GM23338 (cell line): ENCODE results near the gene RBM17. TPM values are rescaled to one million over a fixed set of nuclear protein-coding genes. Genes with fewer than 3 reads are reported as not detected.

ENCODE experiments used
- ATAC-seq: fragments of 200-7000 bp; cut with Tn5 transposase; 3 replicates; pipeline ENCODE4 v1.9.1; 2020
- DNase-seq: peaks from one replicate; pipeline ENCODE4 v3.0.0-alpha.2; 2015; ENCODE audit warnings: low spot score
- H2AFZ ChIP-seq: fragments of 200-600 bp; sonication (generic); 2 replicates; pipeline ENCODE4 v1.8.0; 2016; ENCODE audit warnings: antibody characterized with exemption, mild to moderate bottlenecking, moderate library complexity
- H3F3A ChIP-seq: fragments of 200-600 bp; sonication (generic); replicated peaks from 2 replicates; pipeline ENCODE4 v1.8.0; 2017; ENCODE audit warnings: antibody characterized with exemption, mixed run types, low read depth
- H3K27ac ChIP-seq: fragments of 200-600 bp; sonication (generic); 2 replicates; pipeline ENCODE4 v1.6.1; 2016; ENCODE audit warnings: low read depth
- H3K27me3 ChIP-seq: fragments of 200-600 bp; sonication (generic); 2 replicates; pipeline ENCODE4 v1.8.0; 2016; ENCODE audit warnings: mild to moderate bottlenecking, mixed run types, moderate library complexity; ENCODE audit not compliant: insufficient read depth
- H3K36me3 ChIP-seq: fragments of 200-600 bp; sonication (generic); 2 replicates; pipeline ENCODE4 v1.8.0; 2016; ENCODE audit warnings: mild to moderate bottlenecking; ENCODE audit not compliant: insufficient read depth
- H3K4me1 ChIP-seq: fragments of 200-600 bp; sonication (generic); 2 replicates; pipeline ENCODE4 v1.8.0; 2016; ENCODE audit warnings: mild to moderate bottlenecking, moderate library complexity; ENCODE audit not compliant: insufficient read depth
- H3K4me2 ChIP-seq: fragments of 200-600 bp; sonication (generic); 2 replicates; pipeline ENCODE4 v1.7.1; 2017; ENCODE audit warnings: mixed run types
- H3K4me3 ChIP-seq: fragments of 200-600 bp; sonication (generic); 2 replicates; pipeline ENCODE4 v1.6.1; 2016; ENCODE audit warnings: mixed run types
- H3K79me2 ChIP-seq: fragments of 200-600 bp; sonication (generic); replicated peaks from 2 replicates; pipeline ENCODE4 v1.8.0; 2017; ENCODE audit warnings: mild to moderate bottlenecking; ENCODE audit not compliant: insufficient read depth
- H3K9me2 ChIP-seq: fragments of 200-600 bp; sonication (generic); 2 replicates; pipeline ENCODE4 v1.8.0; 2017; ENCODE audit not compliant: insufficient read depth
- H4K20me1 ChIP-seq: fragments of 200-600 bp; sonication (generic); replicated peaks from 2 replicates; pipeline ENCODE4 v1.8.0; 2017; ENCODE audit warnings: mild to moderate bottlenecking; ENCODE audit not compliant: insufficient read depth
- H3K27ac Mint-ChIP-seq: 2 replicates; pipeline ENCODE4 v1.8.0; 2020; ENCODE audit warnings: inconsistent platforms, mild to moderate bottlenecking, moderate library complexity, mixed read lengths
- H3K27me3 Mint-ChIP-seq: 3 replicates; pipeline ENCODE4 v1.8.0; 2022; ENCODE audit warnings: low read depth, mild to moderate bottlenecking, moderate library complexity, mixed read lengths, inconsistent platforms; ENCODE audit not compliant: insufficient read depth, poor library complexity
- H3K36me3 Mint-ChIP-seq: 3 replicates; pipeline ENCODE4 v1.8.0; 2021; ENCODE audit warnings: low read depth, mild to moderate bottlenecking, inconsistent platforms, moderate library complexity, mixed read lengths
- H3K4me1 Mint-ChIP-seq: 3 replicates; pipeline ENCODE4 v1.8.0; 2020; ENCODE audit warnings: mild to moderate bottlenecking, inconsistent platforms, mixed read lengths
- H3K4me3 Mint-ChIP-seq: 3 replicates; pipeline ENCODE4 v1.8.0; 2021; ENCODE audit warnings: moderate library complexity, mild to moderate bottlenecking, inconsistent platforms, mixed read lengths
- H3K9me3 Mint-ChIP-seq: 3 replicates; pipeline ENCODE4 v1.8.0; 2020; ENCODE audit warnings: moderate library complexity, mild to moderate bottlenecking, inconsistent platforms, mixed read lengths
- CREB1 ChIP-seq: fragments of 250-450 bp; sonication (Bioruptor Pico); IDR thresholded peaks from 2 replicates; pipeline ENCODE4 v1.5.0; 2020; ENCODE audit warnings: low read depth, mild to moderate bottlenecking, moderate library complexity
- CTCF ChIP-seq, 2 experiments: fragments of 200-600 bp in 1 of 2; sonication (generic) in 1 of 2; conservative IDR thresholded peaks; 2 replicates each; pipeline versions ENCODE4 v1.5.1 to v1.6.1; 2016 to 2017; ENCODE audit warnings: antibody characterized with exemption in 2 of 2, low read depth in 2 of 2, mild to moderate bottlenecking in 2 of 2, moderate library complexity in 1 of 2
- EZH2 ChIP-seq: fragments of 200-600 bp; sonication (generic); IDR thresholded peaks from one replicate; pipeline ENCODE4 v1.8.0; 2017; ENCODE audit warnings: antibody characterized with exemption, mild to moderate bottlenecking, low read depth; ENCODE audit not compliant: unreplicated experiment
- EZH2phosphoT487 ChIP-seq: fragments of 200-600 bp; sonication (generic); IDR thresholded peaks from one replicate; pipeline ENCODE4 v1.8.1; 2018; ENCODE audit warnings: antibody characterized with exemption; ENCODE audit not compliant: unreplicated experiment
- JUNB ChIP-seq: IDR thresholded peaks from one replicate; pipeline ENCODE4 v1.6.1; 2016; ENCODE audit warnings: antibody characterized with exemption; ENCODE audit not compliant: unreplicated experiment
- NANOG ChIP-seq: IDR thresholded peaks from 2 replicates; pipeline ENCODE4 v1.6.1; 2016; ENCODE audit warnings: antibody characterized with exemption, borderline replicate concordance
- POLR2AphosphoS5 ChIP-seq: IDR thresholded peaks from 2 replicates; pipeline ENCODE4 v1.6.1; 2016; ENCODE audit warnings: antibody characterized with exemption, low read depth
- STAT1 ChIP-seq: IDR thresholded peaks from one replicate; pipeline ENCODE4 v1.6.1; 2016; ENCODE audit warnings: antibody characterized with exemption; ENCODE audit not compliant: unreplicated experiment
- ZNF114 ChIP-seq: fragments of 250-450 bp; sonication (Bioruptor Pico); IDR thresholded peaks from 2 replicates; pipeline ENCODE4 v1.5.0; 2020; ENCODE audit warnings: mild to moderate bottlenecking, moderate library complexity
- ZNF331 ChIP-seq: fragments of 250-450 bp; sonication (Bioruptor Pico); IDR thresholded peaks from 2 replicates; pipeline ENCODE4 v1.5.0; 2020; ENCODE audit warnings: low read depth, mild to moderate bottlenecking, moderate library complexity
- polyA plus RNA-seq: library from polyadenylated mRNA; unstranded; fragments of >200 nt; fragmentation: Nextera tagmentation; extraction: Ambion mirVana; gene quantifications from 2 replicates; pipeline ENCODE4 v1.2.1, GENCODE V29; 2016
- total RNA-seq: library from RNA; depleted of rRNA; stranded (reverse); fragments of >200 nt; shearing (Covaris generic); gene quantifications from 2 replicates; pipeline ENCODE4 v1.2.3, GENCODE V29; 2014
- TF ChIP-seq, protein P1 (sequence below): IDR thresholded peaks from 2 replicates; pipeline ENCODE4 v1.6.1; 2016; ENCODE audit warnings: antibody characterized with exemption
- TF ChIP-seq, protein P2 (sequence below): IDR thresholded peaks from one replicate; pipeline ENCODE4 v1.6.1; 2018; ENCODE audit warnings: antibody characterized with exemption; ENCODE audit not compliant: unreplicated experiment

The RBM17 gene
- total and polyA plus RNA-seq, 2 experiments from 2014 or later = 54.7 to 281 TPM

DNA sequence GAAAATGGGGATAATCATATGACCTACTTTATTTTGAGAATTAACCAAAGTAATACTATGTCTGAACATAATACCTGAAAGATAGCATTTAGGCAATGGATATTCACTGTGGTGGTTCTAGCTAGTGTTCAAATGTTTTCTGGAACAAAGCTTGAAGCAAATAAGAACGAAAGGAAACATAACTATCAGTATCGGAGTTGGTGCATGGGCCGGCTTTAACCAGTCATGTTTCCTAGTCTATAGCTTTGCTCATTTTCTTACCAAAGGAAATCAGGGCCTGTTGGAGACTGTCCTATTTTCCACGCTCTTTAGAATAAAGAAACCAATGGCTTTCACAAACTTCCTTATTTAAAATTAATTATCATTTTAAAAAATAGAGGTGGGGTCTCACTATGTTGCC, 35.5 kb upstream of the RBM17 start (continued):
- TF ChIP-seq EZH2 (no peak), EZH2phosphoT487 (no peak), NANOG (no peak), JUNB (no peak), CREB1 (no peak), POLR2AphosphoS5 (no peak)
- TF ChIP-seq, protein P1, sequence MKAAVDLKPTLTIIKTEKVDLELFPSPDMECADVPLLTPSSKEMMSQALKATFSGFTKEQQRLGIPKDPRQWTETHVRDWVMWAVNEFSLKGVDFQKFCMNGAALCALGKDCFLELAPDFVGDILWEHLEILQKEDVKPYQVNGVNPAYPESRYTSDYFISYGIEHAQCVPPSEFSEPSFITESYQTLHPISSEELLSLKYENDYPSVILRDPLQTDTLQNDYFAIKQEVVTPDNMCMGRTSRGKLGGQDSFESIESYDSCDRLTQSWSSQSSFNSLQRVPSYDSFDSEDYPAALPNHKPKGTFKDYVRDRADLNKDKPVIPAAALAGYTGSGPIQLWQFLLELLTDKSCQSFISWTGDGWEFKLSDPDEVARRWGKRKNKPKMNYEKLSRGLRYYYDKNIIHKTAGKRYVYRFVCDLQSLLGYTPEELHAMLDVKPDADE = no peak
- TF ChIP-seq, protein P2, sequence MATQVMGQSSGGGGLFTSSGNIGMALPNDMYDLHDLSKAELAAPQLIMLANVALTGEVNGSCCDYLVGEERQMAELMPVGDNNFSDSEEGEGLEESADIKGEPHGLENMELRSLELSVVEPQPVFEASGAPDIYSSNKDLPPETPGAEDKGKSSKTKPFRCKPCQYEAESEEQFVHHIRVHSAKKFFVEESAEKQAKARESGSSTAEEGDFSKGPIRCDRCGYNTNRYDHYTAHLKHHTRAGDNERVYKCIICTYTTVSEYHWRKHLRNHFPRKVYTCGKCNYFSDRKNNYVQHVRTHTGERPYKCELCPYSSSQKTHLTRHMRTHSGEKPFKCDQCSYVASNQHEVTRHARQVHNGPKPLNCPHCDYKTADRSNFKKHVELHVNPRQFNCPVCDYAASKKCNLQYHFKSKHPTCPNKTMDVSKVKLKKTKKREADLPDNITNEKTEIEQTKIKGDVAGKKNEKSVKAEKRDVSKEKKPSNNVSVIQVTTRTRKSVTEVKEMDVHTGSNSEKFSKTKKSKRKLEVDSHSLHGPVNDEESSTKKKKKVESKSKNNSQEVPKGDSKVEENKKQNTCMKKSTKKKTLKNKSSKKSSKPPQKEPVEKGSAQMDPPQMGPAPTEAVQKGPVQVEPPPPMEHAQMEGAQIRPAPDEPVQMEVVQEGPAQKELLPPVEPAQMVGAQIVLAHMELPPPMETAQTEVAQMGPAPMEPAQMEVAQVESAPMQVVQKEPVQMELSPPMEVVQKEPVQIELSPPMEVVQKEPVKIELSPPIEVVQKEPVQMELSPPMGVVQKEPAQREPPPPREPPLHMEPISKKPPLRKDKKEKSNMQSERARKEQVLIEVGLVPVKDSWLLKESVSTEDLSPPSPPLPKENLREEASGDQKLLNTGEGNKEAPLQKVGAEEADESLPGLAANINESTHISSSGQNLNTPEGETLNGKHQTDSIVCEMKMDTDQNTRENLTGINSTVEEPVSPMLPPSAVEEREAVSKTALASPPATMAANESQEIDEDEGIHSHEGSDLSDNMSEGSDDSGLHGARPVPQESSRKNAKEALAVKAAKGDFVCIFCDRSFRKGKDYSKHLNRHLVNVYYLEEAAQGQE = no peak

- Histone ChIP-seq H3K36me3 (no peaks in the 10 kb centered on the region), H3K27me3 (no peaks in the 10 kb centered on the region), H3K4me3 (no peak overlapping the region), H3K9me2 (0 out of 2 replicates have a peak, but pooled peaks cover under 1% of the 10 kb centered on the region), H3F3A (no peaks in the 10 kb centered on the region), H4K20me1 (no peaks in the 10 kb centered on the region), H3K4me1 (no peaks in the 10 kb centered on the region), H3K27ac (no peak overlapping the region), H3K4me2 (no peak overlapping the region), H2AFZ (no peak overlapping the region), H3K79me2 (no peaks in the 10 kb centered on the region)
- no peak overlapping the region for H3K27ac Mint-ChIP-seq
- H3K36me3 Mint-ChIP-seq = no peaks in the 10 kb centered on the region
- ATAC-seq (no peak), DNase-seq (no peak)
- no peaks in the 10 kb centered on the region for H3K9me3 Mint-ChIP-seq
- no peak overlapping the region for H3K4me3 Mint-ChIP-seq
- peaks cover 7% of the 10 kb centered on the region; the same call in 2 of the 3 replicates for H3K4me1 Mint-ChIP-seq
- H3K27me3 Mint-ChIP-seq = peaks cover 2% of the 10 kb centered on the region
- TF ChIP-seq, protein P2 = no peak
- TF ChIP-seq STAT1 = no peak
- no peak for TF ChIP-seq NANOG
- TF ChIP-seq JUNB = no peak
- no peak for TF ChIP-seq CTCF (conservative IDR thresholded peaks at IDR 0.05; ENCODE audit: low read depth in 2 of 2)
- no peak for TF ChIP-seq ZNF114 (CRISPR knock-in tag)
- TF ChIP-seq ZNF331 = no peak
- no peak for TF ChIP-seq POLR2AphosphoS5
- no peak for TF ChIP-seq EZH2
- no peak for TF ChIP-seq EZH2phosphoT487
These were observed 34.8 kb upstream of the RBM17 start for GRCh38 chr10:6053816-6054631.
